Measurements from ENCODE around the gene SLCO2B1. TPM values are rescaled to one million over a fixed set of nuclear protein-coding genes. Genes with fewer than 3 reads are reported as not detected.

SLCO2B1 gene
- polyA plus RNA-seq, 5 donors, result 22.4 to 34.3 (median 24.5) TPM

- DNase-seq, result no peak
Observed at GRCh38 chr11:75193271-75193670, 42.4 kb downstream of the SLCO2B1 start.

DNA sequence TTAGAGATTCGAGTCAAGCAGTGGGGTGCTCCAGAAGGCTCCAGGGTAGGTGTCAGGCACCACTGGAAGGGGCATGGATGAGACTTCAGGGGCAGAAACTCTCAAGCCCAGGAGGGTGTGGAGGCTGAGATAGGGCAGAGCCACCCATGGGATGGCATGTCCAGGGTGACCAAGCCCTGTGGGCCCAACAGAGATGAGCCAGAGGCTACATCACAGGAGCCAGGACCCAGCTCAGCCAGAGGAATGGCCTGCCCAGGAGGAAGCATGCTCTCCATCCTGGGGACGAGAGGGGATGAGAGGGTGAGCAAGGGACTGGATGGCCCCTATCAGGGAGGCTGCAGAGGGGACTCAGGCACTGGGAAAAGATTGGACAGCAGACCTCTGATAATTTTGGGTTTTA, 42.8 kb downstream of the SLCO2B1 start:
- no peak for DNase-seq

DNA sequence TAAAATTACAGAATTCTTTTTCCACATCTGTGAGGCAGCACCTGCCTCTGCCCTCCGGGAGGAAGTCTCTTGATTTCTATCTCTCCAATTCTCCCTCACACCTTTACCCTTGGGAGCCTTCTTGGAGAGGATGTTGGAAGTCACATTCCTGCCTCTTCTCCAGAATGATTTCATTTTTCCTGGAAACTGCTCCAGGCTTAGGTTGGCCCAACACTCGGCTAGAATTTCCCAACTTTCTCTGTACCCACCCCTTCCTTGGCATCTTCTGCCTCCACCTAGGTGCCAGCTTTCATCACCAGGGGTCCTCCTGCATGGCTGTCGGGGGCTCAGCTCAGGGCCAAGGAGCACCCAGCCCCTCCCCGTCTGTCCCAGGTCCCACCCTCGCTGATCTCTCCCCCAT, 43.2 kb downstream of the SLCO2B1 start:
- DNase-seq, result no peak

DNA sequence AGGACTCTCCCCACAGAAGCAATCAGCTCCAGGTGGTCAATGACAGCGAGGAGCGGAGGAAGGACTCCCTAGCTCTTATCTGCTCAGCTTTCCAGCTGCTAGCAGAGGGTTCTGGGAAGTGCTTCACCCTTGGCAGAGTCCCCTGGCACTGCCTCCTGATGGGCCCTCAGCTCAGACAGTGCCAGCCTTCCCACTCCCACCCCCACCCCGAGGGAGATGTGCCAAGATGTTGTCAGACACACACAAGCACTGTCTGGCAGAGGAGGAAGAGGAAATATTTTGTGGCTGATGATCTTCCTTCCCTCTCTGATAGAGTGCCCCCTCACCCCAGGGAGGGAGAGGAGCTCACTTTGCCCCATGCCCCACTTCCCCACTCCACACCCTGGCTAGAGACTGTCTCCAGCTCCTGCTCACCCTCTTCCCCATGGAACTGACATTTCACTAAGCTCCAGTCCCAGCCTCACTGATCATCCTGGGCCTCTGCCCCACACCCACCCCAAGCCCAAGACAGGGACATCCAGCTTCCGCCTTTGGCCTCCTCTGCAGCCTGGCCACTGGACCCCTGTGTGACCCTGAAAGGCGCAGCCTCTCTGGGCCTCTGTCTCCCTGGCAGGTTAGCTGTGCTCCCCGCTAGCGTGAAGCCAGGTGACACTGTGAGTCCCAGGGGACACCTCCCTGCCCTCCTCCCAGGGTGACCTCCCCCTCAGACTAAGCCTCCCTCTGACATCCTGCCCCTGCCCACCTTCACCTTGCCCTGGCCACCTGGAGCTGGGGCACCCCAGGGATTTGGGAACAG, 44.5 kb downstream of the SLCO2B1 start:
- no peak for DNase-seq

DNA sequence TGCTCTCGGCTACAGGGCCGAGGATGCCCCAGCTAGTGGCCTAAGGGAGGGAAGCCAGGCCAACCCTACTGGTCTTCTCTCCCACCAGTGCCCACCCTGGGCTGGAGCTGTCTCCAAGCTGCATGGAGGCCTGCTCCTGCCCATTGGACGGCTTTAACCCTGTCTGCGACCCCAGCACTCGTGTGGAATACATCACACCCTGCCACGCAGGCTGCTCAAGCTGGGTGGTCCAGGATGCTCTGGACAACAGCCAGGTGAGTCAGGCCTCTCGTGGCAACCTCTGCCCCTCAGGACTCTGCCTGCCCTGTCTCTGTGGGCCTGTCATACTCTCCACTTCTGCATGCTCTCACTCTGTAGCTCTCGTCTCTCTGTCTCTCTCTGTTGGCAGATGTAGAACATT, 45.5 kb downstream of the SLCO2B1 start:
- DNase-seq, result no peak

GRCh38 chr11:75197512-75198277, 46.8 kb downstream of the SLCO2B1 start:
- no peak for DNase-seq

DNA sequence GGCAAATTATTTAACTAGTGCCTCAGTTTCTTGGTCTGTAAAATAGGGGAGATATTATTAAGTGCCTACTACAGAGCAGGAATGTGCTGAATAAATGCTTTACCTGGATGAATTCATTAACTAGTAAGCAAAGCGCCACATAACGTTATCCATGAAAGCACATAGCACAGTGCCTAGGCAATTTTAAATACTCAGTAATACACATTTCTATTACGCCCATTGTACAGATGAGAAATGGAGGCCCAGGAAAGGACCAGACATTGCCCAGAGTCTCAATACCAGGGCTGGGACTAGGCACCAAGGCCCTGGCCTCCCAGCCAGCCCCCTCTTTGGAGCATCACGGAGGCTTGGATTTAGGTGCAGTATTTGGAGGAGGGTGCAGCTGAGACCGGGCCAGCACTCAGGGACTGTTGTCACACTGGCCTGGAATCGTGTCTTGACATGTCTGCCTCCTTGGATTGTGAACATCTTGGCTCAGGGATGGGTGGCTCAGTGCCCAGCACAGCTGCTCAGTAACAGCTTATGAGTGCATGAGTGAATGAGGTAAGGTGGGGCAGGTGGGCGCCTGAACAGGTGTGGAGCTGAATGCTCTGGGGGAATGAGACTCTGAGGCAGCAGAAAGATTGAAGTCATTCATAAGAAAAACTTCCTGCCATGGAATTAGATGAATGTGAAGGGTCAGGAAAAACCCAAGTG, 47.5 kb downstream of the SLCO2B1 start:
- no peak for DNase-seq

- no peak for DNase-seq
Observed at GRCh38 chr11:75199412-75199955, 48.6 kb downstream of the SLCO2B1 start.

GRCh38 chr11:75200051-75200450, 49.1 kb downstream of the SLCO2B1 start:
- DNase-seq, result no peak

GRCh38 chr11:75200531-75200930, 49.6 kb downstream of the SLCO2B1 start:
- no peak for DNase-seq

DNA sequence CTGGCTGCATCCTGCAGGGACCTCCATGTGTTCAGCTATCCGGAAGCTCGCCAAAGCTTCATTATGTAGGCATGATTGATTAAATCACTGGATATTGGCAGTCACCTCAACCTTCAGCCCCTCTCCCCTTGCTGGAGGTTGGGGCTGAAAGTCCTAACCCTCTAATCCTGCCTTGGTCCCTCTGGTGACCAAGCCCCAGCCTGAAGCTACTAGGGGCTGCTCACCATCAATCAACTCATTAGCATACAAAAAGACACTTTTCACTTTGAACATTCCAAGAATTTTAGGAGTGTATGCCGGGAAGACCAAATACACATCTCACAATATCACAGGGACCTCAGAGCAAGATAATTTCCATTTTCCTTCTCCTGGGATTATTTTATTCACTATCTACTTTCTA, 50.9 kb downstream of the SLCO2B1 start:
- DNase-seq, result no peak

- DNase-seq, result no peak
Observed at GRCh38 chr11:75202195-75202594, 51.3 kb downstream of the SLCO2B1 start.

DNA sequence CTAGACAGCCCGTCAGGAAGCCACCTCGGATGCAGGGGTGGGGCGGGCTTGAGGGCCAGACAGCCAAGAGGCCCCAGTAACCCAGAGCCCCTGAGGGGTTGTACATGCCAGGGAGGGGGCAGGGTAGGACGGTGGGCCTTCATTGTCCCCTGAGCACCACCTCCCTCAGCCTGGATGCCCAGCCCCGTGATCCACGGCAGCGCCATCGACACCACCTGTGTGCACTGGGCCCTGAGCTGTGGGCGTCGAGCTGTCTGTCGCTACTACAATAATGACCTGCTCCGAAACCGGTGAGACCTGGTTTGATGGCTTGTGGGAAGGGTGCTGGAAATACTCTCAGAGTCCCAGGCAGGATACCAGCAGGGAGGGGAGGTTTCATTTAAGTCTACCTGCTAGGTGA, 52.2 kb downstream of the SLCO2B1 start:
- DNase-seq, result no peak

- DNase-seq, result no peak
Observed at GRCh38 chr11:75203641-75204011, 52.7 kb downstream of the SLCO2B1 start.

- DNase-seq, result no peak
Observed at GRCh38 chr11:75204012-75204674, 53.2 kb downstream of the SLCO2B1 start.

GRCh38 chr11:75204685-75205563, 54.0 kb downstream of the SLCO2B1 start:
- peak in 1 of 2 donors; percentile 54 for DNase-seq

DNA sequence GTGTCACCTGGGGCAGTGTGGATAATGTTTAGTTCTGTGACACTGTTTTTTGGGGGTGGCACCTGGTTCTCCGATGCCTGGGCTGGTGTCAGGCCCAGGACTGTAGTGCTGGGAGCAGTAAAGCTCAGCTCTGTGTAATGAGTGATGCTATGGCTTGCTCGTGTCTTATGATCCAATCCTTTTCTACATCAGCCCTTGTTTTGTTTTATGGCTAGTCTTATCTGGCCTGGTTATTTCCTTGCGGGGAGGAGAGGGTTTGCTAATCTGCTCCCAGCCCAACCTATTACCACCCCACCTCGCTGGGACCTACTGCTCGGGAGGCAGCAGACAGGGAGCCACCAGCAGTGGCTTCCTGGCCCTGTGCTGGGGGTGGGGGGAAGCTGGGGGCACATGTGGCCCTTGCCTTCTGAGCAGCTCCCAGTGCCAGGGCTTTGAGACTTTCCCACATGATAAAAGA, 54.7 kb downstream of the SLCO2B1 start:
- DNase-seq, result no peak

- no peak for DNase-seq
Observed at GRCh38 chr11:75208446-75208845, 57.5 kb downstream of the SLCO2B1 start.

DNA sequence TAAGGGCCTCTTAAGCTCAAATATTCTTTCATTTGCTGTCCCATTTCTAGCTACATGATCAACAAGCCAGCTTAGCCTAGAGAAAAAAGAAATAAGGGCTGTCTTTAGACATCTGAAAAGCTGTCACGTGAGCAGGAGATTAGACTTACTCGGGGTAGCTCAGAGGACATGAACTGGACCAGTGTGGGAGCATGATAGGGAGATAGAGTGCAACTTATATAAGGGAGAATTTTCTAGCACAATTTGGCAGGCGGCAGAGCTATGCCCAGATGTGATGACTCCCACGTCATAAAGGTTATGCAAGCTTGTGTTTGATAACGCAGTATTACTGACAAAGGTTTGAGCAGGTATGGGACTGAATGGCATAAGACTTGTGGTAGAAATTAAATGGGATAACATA, 61.5 kb downstream of the SLCO2B1 start:
- no peak for DNase-seq

DNA sequence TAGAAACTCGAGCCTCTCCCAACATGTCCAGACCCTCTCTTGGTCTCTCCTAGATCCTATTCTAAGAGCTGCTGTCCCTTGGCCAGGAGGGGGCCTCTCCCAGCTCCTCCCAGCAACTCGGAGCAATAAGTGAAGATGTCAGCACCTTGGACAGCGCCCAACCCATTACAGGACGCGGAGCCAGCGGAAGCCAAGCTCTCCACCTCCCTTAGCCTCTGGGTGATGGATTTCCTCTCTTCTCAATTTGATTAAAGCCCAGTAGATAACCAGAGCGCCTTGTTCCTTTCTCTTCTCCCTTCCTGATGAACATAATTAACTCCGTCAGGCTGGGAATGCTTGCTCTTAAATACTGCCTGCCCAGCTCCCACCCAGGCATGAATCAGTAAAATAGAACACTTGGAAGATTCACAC, 63.5 kb downstream of the SLCO2B1 start:
- DNase-seq, result peak; percentile 58 to 73

GRCh38 chr11:75214843-75215242, 63.9 kb downstream of the SLCO2B1 start:
- DNase-seq, result no peak

All from right lung (tissue), 5 donors.